ENCODE measurements around the gene HPSE2. TPM values are rescaled to one million over a fixed set of nuclear protein-coding genes. Genes with fewer than 3 reads are reported as not detected.

The HPSE2 gene
- total and polyA plus RNA-seq, 2 donors (not counting 1 experiment from before 2014, with no cell fraction given): not detected

DNA sequence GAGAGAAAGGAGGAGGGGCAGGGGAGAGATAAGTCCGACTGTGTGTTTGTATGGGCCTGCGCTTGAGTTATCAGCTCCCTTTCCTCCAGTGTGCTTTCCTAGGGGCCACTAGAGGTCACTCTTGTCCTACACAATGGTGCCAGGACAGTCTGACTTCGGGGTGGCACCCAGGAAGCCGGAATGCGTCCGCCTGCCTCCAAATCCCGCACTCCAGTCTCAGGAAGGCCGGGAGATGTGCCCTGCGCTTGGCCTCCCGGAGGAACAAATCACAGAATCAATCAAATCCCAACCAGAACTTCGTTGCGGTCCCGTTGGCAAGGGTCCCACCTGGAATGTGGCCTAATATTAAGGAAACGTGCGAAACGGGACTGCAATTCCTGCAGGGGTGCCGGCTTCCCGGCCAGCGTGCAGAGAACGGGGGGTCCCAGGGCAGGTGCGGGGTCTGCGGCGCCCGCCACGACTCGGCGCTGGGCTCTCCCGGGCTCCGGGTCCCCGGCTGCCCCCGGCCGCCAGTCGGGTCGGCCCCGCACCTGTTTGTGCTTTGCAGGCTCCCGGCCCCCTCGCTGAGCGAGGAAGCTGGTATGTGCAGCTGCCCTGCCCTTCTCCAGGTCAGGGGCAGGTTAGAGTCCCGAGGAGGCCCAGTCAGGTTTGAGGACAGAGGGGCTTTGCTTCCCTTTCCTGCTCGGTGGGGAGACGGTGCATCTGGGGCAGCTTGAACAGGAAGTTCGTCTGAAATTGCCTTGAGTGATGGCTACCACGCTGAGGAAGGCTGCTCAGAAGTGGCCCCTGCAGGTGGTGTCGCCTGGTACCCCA lies 767.9 kb downstream of the HPSE2 start:
- Mint-ChIP-seq H3K4me1 (peaks cover 6% of the 10 kb centered on the region), H3K4me3 (peak overlapping the region; percentile 98), H3K27me3 (peaks cover 11% of the 10 kb centered on the region), H3K9me3 (ENCODE audit: insufficient read depth) (no peaks in the 10 kb centered on the region), H3K27ac (peak overlapping the region; percentile 92)
- no peaks in the 10 kb centered on the region for H4K20me1 ChIP-seq (ENCODE audit: control insufficient read depth, insufficient read depth, low read length, poor library complexity, severe bottlenecking)
- WGBS (ENCODE audit: insufficient coverage): 2% methylated on average over 43 of the region's 44 CpGs
- H3K9me3 ChIP-seq (ENCODE audit: control extremely low read depth in 1 of 3, control insufficient read depth in 2 of 3, insufficient read depth in 1 of 3, low read length in 2 of 3): no peaks in the 10 kb centered on the region
- H3K4me1 ChIP-seq (ENCODE audit: control insufficient read depth in 2 of 2, insufficient read depth in 2 of 2, low read length in 2 of 2): peaks cover 4 to 5% of the 10 kb centered on the region in 2 donors
- H3K27ac ChIP-seq (ENCODE audit: low read length in 2 of 2): peak overlapping the region in 1 of 2 donors; percentile 64
- peak; percentile 93 for ATAC-seq (ENCODE audit: low read depth)
- peaks cover 0 to 9% (median 3%) of the 10 kb centered on the region in 4 experiments for H3K27me3 ChIP-seq (replicated peaks in 1 of 4; ENCODE audit: control extremely low read depth in 1 of 4, control insufficient read depth in 3 of 4, insufficient read depth in 4 of 4, low read length in 3 of 4)
- peak overlapping the region; percentile 100 for H2AFZ ChIP-seq (ENCODE audit: insufficient read depth, low read depth, low read length, poor library complexity, severe bottlenecking)
- H3K9ac ChIP-seq (ENCODE audit: low read length): peak overlapping the region; percentile 95
- peak; percentile 86 for DNase-seq
- H3K4me3 ChIP-seq (ENCODE audit: control extremely low read depth in 1 of 5, extremely low read depth in 1 of 5, insufficient read depth in 1 of 5, low read depth in 2 of 5, low read length in 4 of 5): peak overlapping the region; percentile 49 to 91 (median 75)
- intact Hi-C loops (cut with micrococcal nuclease): loop anchor here (1.0 to 5.0 kb wide), 5 partner anchors 21 to 779 kb away; partner anchors contain the start of genes HPS1 and R3HCC1L
- POLR2A ChIA-PET: interaction anchor here (1.2 kb wide), 1 partner anchor 22 kb away, joined by 3 read pairs; no protein-coding TSS in a partner anchor
- no peaks in the 10 kb centered on the region for H3K79me2 ChIP-seq (ENCODE audit: control insufficient read depth, insufficient read depth, low read length)
- no peak for TF ChIP-seq EZH2 (IDR thresholded peaks at IDR 0.05; ENCODE audit: borderline replicate concordance, insufficient read depth, low read depth, low read length, poor library complexity, severe bottlenecking)
- TF ChIP-seq, protein P1, sequence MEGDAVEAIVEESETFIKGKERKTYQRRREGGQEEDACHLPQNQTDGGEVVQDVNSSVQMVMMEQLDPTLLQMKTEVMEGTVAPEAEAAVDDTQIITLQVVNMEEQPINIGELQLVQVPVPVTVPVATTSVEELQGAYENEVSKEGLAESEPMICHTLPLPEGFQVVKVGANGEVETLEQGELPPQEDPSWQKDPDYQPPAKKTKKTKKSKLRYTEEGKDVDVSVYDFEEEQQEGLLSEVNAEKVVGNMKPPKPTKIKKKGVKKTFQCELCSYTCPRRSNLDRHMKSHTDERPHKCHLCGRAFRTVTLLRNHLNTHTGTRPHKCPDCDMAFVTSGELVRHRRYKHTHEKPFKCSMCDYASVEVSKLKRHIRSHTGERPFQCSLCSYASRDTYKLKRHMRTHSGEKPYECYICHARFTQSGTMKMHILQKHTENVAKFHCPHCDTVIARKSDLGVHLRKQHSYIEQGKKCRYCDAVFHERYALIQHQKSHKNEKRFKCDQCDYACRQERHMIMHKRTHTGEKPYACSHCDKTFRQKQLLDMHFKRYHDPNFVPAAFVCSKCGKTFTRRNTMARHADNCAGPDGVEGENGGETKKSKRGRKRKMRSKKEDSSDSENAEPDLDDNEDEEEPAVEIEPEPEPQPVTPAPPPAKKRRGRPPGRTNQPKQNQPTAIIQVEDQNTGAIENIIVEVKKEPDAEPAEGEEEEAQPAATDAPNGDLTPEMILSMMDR (IDR thresholded peaks at IDR 0.05): peak; percentile 81
- H3K4me2 ChIP-seq (replicated peaks; ENCODE audit: low read depth, low read length, poor library complexity, severe bottlenecking): peak overlapping the region; percentile 100
- H3K36me3 ChIP-seq (replicated peaks in 1 of 2; ENCODE audit: control extremely low read depth in 1 of 2, control insufficient read depth in 1 of 2, extremely low read depth in 1 of 2, insufficient read depth in 2 of 2, low read length in 1 of 2): no peaks in the 10 kb centered on the region
- CTCF ChIA-PET: interaction anchor here (0.5 to 8.6 kb wide), 45 partner anchors 10 to 1151 kb away, joined by 3 to 141 read pairs (median 4); no protein-coding TSS in a partner anchor
